ENCODE data around the gene ZNF439. TPM values are rescaled to one million over a fixed set of nuclear protein-coding genes. Genes with fewer than 3 reads are reported as not detected.
"Not testable (repeated sequence)": the region's sequence is repeated elsewhere in the genome, so short reads cannot be mapped to it uniquely, and the experiment has no call there.

The ZNF439 gene
- total RNA-seq, 2 donors from 2014 or later = 4.1 to 4.2 TPM

GRCh38 chr19:11860721-11861120 is 12.2 kb downstream of the ZNF439 start:
- intact Hi-C loops (cut with DNase I) = no loop called here
- no peak for ATAC-seq
- no peak for DNase-seq

GRCh38 chr19:11861301-11861700 is 12.8 kb downstream of the ZNF439 start:
- ATAC-seq = no peak
- DNase-seq = no peak
- intact Hi-C loops (cut with DNase I) = no loop called here

GRCh38 chr19:11867766-11868165 is 19.2 kb downstream of the ZNF439 start:
- ATAC-seq; intact Hi-C loops (cut with DNase I); DNase-seq: not testable (repeated sequence)

- intact Hi-C loops (cut with DNase I) = no loop called here
- ATAC-seq (no peak), DNase-seq (no peak)
Observed at GRCh38 chr19:11868188-11868587, 19.7 kb downstream of the ZNF439 start.

GRCh38 chr19:11872624-11873023 is 24.1 kb downstream of the ZNF439 start:
- DNase-seq = no peak
- ATAC-seq = no peak
- intact Hi-C loops (cut with DNase I) = no loop called here

- no peak for ATAC-seq
- intact Hi-C loops (cut with DNase I) = no loop called here
- no peak for DNase-seq
Observed at GRCh38 chr19:11873762-11874161, 25.2 kb downstream of the ZNF439 start.

DNA sequence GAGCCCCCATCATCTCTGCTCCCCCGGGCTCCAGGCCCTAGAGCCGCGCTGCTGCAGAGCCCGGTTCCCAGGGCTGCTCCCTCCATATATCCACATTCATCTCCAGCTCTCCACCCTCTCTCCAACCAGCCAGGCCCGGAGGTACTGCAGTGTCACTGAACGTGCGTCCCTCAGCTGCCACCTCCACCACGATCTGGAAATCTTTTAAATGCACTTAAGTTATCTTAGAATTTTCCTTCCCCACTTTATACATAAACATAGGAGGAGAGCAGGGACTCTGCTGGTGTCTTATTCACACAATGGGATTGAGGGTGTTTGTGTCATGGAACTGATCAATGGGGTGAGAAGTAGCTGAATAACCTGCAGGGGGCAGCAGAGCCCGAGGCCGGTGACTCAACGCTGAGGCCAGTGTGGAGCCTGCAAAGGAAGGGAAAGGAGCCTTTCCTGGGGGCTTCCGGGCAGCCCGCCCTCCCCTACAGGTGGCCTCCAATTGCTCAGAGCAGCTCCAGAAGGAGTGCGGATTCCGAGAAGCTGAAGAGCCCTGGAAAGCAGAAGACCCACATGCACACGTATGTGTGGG is 31.3 kb downstream of the ZNF439 start:
- DNase-seq = peak; percentile 30
- intact Hi-C loops (cut with DNase I) = loop anchor here in 1 of 2 donors (5.0 to 10.0 kb wide), 2 partner anchors 105 to 263 kb away; partner anchors contain the start of gene ZNF20
- ATAC-seq = peak; percentile 23 to 62

GRCh38 chr19:11880598-11880997 is 32.1 kb downstream of the ZNF439 start:
- ATAC-seq = no peak
- DNase-seq = no peak
- intact Hi-C loops (cut with DNase I) = loop anchor here in 1 of 2 donors (5.0 to 10.0 kb wide), 2 partner anchors 104 to 262 kb away; partner anchors contain the start of gene ZNF20

DNA sequence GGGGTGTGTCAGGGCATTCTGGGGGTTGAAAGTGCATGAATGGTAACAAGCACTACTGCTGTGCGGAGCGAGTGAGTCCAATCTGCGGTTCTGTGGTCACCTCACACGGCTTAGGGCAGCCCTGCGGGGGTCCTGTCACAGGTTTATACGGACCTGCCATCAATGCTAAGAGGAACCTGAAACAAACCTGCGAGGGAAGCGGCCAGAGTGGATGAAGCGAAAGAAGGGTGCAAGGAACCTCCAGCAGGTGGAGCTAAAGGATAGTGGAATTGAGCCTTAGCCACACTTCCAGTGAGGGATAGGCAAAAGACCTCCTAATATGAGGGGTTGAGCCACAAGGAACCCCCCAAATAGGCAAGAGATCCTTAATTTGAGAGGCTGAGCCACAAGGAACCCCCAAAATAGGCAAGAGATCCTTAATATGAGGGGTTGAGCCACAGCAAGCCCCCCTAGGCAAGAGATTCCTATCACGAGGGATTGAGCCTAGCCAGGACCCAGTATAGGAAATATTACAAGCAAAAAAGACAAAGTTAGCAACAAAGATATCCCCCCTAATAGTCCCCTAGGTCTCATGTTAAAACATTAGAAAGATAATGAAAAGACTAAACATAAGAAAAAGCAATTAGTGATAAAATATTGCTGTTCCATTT is 32.8 kb downstream of the ZNF439 start:
- intact Hi-C loops (cut with DNase I) = loop anchor here (1.0 to 10.0 kb wide), 3 partner anchors 104 to 261 kb away; partner anchors contain the start of gene ZNF20 (in 1 of the 2)
- DNase-seq (peak; percentile 45), ATAC-seq (peak; percentile 79 to 85)

GRCh38 chr19:11882606-11883005 is 34.1 kb downstream of the ZNF439 start:
- no peak for DNase-seq
- no peak for ATAC-seq
- intact Hi-C loops (cut with DNase I) = loop anchor here (2.0 to 10.0 kb wide), 3 partner anchors 102 to 260 kb away; partner anchors contain the start of gene ZNF20 (in 1 of the 2)

- intact Hi-C loops (cut with DNase I) = loop anchor here in 1 of 2 donors (10.0 kb wide), 1 partner anchor 98 kb away; no protein-coding TSS in a partner anchor
- DNase-seq (no peak), ATAC-seq (peak; percentile 9 to 38)
Observed at GRCh38 chr19:11887234-11887610, 38.7 kb downstream of the ZNF439 start.

GRCh38 chr19:11887611-11888531 is 39.3 kb downstream of the ZNF439 start, which contains the start of gene ZNF69:
Gene ZNF69 (plus strand): TSS chr19:11887782. CDS start chr19:11887924, 142 bp downstream.
- intact Hi-C loops (cut with DNase I) = loop anchor here in 1 of 2 donors (10.0 kb wide), 1 partner anchor 97 kb away; no protein-coding TSS in a partner anchor
- peak; percentile 97 to 100 for ATAC-seq
- peak; percentile 93 for DNase-seq

- not testable (repeated sequence) for DNase-seq, ATAC-seq
- intact Hi-C loops (cut with DNase I) = loop anchor here in 1 of 2 donors (10.0 kb wide), 1 partner anchor 95 kb away; no protein-coding TSS in a partner anchor
Observed at GRCh38 chr19:11889901-11890300, 41.4 kb downstream of the ZNF439 start.

DNA sequence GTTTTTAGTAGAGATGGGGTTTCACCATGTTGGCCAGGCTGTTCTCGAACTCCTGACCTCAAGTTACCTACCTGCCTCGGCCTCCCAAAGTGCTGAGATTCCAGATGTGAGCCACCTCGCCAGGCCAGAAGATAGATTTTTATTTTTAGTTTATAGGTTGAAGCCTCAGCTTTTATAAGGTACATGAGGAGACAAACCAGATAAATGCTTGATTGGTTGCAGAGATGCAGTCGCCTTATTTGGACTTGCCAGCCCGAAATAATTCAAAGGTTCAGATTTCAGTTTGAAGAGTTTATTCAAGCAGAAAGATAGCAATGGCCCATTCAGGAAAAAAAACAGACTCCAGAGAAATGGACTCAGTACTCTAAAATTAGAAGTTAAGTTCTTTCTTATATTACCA is 42.1 kb downstream of the ZNF439 start:
- intact Hi-C loops (cut with DNase I) = no loop called here
- no peak for DNase-seq
- ATAC-seq = no peak

DNA sequence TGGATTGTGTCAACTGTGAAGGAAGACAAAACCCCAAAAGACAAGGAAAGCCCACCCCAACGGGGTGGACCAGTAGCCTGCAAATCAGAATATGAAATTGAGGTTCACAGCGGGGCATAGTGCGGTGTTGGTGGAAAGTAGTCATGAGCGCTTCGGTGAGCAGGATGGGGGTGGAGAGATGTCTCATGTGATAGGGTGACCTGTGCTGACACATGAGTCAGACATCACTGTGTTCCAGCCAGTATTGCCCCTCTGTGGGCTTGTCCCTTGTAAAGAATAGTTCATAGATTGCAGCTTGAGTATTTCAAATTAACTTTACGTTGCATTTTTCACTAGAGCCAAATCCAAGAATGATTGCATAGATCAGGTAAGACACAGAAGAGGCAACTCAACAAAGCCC is 46.3 kb downstream of the ZNF439 start:
- no peak for ATAC-seq
- no peak for DNase-seq
- intact Hi-C loops (cut with DNase I) = no loop called here

GRCh38 chr19:11902228-11902627 is 53.7 kb downstream of the ZNF439 start:
- ATAC-seq (no peak), DNase-seq (no peak)
- intact Hi-C loops (cut with DNase I) = no loop called here

DNA sequence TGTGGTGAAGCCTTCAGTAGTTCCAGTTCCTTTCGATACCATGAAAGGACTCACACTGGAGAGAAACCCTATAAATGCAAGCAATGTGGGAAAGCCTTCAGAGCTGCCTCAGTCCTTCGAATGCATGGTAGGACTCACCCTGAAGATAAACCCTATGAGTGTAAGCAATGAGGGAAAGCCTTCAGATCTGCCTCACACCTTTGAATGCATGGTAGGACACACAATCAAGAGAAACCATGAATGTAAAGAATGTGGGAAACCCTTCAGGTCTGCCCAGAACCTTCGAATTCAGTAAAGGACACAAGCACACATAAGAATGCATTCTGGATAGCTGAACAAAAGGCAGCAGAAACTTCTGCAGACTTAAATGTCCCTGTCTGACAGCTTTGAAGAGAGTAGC is 57.4 kb downstream of the ZNF439 start:
- no peak for ATAC-seq
- intact Hi-C loops (cut with DNase I) = no loop called here
- DNase-seq = no peak

DNA sequence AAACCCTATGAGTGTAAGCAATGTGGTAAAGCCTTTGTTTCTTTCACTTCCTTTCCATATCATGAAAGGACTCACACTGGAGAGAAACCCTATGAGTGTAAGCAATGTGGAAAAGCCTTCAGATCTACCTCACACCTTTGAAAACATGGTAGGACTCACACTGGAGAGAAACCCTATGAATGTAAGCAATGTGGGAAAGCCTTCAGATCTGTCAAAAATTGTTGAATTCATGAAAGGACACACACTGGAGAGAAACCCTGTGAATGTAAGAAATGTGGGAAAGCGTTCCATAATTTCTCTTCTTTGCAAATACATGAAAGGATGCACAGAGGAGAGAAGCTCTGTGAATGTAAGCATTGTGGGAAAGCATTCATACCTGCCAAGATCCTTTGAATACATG is 63.4 kb downstream of the ZNF439 start:
- ATAC-seq; intact Hi-C loops (cut with DNase I); DNase-seq: not testable (repeated sequence)

DNA sequence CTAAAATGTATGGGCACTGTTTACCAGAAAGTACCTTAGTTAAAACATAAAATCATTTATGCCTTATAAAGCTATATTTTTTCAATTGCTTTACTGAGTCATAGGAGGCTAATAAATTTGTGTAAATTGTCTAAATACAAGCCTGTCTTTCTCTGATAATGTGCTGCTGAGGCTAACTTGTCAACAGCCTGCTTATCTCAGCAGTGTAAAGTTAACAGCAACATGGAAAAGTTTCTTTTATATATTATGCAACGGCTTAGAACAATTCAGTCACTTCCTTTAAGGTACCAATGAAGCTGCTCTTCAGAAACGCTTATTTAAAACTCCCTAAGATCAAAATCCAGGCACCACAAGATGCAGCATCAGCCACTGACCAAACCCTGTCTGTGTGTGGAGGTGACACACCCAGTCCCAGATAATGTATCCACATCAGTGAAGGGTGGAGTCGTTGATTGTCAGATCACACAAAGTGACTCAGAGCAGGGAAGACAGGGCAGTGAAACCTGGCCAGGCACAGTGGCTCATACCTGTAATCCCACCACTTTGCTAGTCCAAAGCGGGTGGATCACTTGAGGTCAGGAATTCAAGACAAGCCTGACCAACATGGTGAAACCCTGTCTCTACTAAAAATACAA is 66.0 kb downstream of the ZNF439 start:
- DNase-seq; intact Hi-C loops (cut with DNase I): not testable (repeated sequence)
- peak in 1 of 2 donors; percentile 30 for ATAC-seq

All from left cardiac atrium (tissue), 4 donors.